GM12873 (cell line): ENCODE results near the gene SMIM7.

Experiments used
- TF ChIP-seq, protein P1 (sequence below): IDR thresholded peaks from 2 replicates; pipeline ENCODE4 v1.5.1; 2012; ENCODE audit warnings: low read depth, mild to moderate bottlenecking, moderate library complexity, low read length, control low read depth; ENCODE audit not compliant: insufficient read depth; ENCODE audit errors: missing control alignments

The SMIM7 gene

DNA sequence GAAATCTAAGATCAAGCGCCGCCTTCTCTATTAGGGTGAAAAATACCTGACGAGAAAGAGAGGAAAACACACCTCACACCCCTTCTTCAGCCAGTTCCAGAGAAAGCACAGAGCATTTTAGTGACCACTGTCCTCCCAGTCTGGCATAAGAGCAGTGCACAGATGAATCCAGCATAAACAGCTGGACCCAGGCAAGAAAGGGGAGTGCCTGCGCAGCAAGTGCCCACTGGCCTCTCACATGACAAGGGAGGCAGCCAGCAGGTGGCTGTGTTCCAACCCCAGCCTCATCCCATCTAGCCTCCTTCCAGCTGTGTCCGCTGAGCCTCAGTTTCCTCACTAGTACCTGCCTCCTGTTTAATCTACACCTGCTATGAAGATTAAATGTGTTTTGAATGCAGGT lies 39.9 kb downstream of the SMIM7 start:
- TF ChIP-seq, protein P1, sequence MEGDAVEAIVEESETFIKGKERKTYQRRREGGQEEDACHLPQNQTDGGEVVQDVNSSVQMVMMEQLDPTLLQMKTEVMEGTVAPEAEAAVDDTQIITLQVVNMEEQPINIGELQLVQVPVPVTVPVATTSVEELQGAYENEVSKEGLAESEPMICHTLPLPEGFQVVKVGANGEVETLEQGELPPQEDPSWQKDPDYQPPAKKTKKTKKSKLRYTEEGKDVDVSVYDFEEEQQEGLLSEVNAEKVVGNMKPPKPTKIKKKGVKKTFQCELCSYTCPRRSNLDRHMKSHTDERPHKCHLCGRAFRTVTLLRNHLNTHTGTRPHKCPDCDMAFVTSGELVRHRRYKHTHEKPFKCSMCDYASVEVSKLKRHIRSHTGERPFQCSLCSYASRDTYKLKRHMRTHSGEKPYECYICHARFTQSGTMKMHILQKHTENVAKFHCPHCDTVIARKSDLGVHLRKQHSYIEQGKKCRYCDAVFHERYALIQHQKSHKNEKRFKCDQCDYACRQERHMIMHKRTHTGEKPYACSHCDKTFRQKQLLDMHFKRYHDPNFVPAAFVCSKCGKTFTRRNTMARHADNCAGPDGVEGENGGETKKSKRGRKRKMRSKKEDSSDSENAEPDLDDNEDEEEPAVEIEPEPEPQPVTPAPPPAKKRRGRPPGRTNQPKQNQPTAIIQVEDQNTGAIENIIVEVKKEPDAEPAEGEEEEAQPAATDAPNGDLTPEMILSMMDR = no peak

DNA sequence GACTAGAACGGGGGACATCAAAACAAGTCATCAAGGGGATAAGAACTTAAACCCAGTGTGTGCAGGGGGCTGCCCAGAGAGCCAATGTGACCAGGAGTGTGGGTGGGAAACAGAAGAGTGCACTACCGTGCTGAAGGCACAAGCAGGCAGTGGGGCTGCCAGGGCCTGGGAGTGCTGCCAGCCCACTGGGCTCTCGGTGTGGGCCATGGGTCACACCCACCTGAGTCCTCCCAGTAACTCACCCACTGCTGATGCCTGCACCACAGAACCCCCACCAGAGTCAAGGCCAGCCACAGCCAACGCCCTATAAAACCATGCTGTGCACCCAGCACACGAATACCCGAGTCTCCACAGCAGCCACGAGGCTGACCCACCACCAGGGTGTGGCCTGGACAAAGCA lies 40.5 kb downstream of the SMIM7 start:
- TF ChIP-seq, protein P1 = no peak

DNA sequence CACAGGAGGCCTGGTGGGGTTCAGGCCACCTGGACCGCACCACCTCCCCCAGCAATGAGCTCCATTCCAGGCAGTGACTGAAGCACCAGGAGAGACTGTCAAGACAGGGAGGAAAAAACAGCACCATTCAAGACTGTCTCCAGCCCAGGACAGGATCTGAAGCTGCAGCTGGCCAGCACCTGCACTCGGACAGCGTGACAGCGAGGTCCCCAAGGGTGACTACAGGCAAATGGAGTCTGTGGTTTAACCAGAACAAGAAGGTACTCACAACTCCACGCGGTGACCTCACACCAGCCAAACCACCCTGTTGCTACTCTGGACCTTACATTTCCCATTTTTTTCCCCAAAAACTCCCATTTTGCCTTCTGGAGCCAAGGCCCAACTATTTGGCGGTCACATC lies 41.7 kb downstream of the SMIM7 start:
- TF ChIP-seq, protein P1 = no peak

DNA sequence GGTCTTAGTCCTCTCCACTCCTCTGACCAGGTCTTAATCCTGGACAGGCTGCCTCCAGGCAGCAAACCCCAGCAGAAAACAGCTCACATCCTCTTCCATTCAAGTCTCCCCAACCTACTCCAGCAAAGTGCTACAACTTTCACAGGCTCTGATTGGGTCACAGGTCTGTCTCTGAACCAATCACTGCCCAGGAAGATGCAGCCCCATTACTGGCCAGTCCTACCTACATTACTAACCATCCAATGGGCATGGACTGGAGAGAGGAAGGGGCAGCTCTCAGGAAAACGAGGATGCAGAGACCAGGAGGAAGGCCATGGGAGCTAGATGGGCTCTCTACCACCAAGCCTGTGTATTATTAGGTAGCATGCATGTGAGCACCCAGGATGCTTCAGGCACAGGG lies 44.1 kb downstream of the SMIM7 start:
- TF ChIP-seq, protein P1 = no peak

DNA sequence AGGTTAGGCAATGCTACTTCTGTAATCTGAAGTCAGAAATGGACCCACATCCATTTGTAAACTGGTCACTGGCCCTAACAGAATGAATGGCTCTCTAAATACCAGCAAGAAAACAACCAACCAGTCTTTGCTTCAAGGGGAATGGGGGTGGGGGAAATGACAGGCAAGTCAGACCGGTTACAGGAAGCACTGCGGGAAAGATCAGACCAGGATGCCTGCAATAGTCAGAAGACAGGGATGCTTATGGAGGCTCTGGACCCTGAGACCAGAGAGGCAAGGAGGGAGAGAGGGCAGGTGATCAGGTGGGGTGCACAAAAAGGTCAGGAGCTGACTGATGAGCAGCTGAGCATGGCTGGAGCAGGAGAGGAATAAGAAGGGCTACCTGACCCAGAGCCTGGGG lies 45.0 kb downstream of the SMIM7 start:
- TF ChIP-seq, protein P1 = no peak

DNA sequence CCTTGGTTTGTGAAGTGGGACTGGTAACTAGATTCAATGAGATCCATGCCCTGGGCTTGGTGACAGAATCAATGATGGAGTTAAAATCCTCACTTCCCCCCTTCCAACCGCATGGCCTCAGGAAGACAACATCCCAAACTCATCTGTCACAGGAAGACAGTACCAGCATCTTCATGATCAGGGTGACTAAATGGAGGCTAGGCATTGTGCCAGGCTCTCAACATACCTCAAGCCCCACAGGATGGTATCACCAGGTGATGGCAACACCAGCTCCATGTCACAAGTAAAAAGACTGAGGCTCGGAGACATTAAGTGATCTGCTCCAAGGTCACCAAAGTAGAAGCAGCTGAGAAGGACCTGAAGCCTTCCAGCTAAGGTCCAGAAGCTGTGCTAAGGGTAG lies 46.1 kb downstream of the SMIM7 start:
- TF ChIP-seq, protein P1 = no peak

DNA sequence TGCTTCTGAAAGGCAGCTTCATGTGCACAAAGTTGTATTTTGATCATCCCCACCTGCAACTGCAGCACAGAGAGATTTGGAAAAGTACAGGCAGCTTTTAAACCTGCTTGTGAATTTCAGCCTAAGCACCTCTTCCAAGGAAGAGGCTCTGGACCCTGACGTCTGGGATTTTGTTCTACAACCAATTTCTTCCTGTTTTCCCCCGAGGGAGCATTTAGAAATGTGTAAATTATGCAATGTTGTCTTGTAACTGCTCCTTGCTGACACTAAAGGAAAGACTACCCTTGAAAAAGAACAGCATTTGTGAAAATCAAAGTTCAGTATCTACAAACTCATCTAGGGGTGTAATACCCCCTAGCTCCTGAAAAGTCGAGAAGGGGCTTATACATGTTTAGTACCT lies 47.3 kb downstream of the SMIM7 start:
- TF ChIP-seq, protein P1 = no peak

DNA sequence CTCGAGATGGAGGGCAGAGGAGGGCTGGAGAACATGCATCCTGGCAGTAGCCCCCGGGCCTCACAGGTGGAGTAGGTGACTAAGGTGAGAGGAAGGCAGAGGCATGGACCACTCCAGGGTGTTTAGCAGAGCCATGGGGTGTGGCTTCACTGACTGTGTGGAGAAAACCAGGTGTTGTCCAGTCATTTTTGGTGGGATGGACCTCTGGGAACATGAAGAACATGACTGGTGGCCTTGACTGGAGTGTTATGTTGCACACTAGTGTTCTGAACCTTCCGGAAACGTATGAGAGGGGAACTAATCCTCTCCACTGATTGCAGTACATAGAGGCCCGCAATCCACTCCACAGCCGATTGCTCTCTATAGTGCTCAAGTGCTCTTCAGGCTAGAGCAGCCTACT lies 48.8 kb downstream of the SMIM7 start:
- TF ChIP-seq, protein P1 = no peak
